Panc1 (cell line): ENCODE results near the gene ZNF716. TPM values are rescaled to one million over a fixed set of nuclear protein-coding genes. Genes with fewer than 3 reads are reported as not detected.

Experiments used
- ATAC-seq: fragments of 200-7000 bp; cut with Tn5 transposase; 2 replicates; pipeline ENCODE4 v1.9.1; 2020; ENCODE audit warnings: mild to moderate bottlenecking, moderate library complexity
- BruUV-seq: library from RNA; stranded (reverse); fragments of 400-500 nt; replicated peaks from 2 replicates; lab custom pipeline; 2021; lab: Mats Ljungman, UMichigan
- CTCF ChIA-PET: fragments of 300-600 bp; sonication (Branson Sonifier 250); formaldehyde crosslinking; loops from one replicate; lab custom pipeline; 2022; ENCODE audit warnings: antibody characterized with exemption; lab: Charles Lee
- POLR2A ChIA-PET: fragments of 300-600 bp; sonication (Branson Sonifier 250); formaldehyde crosslinking; loops from one replicate; lab custom pipeline; 2022; ENCODE audit warnings: antibody characterized with exemption; lab: Charles Lee
- DNase-seq: peaks from one replicate; pipeline ENCODE4 v3.0.0-alpha.2; 2010; ENCODE audit warnings: low read depth, low spot score
- H3K27ac ChIP-seq: 2 replicates; pipeline ENCODE4 v1.5.1; 2011; ENCODE audit warnings: mild to moderate bottlenecking, low read length, inconsistent platforms
- H3K27me3 ChIP-seq: fragments of 200-500 bp; sonication (Bioruptor generic); 2 replicates; pipeline ENCODE4 v1.6.0; 2014; ENCODE audit warnings: low read length, inconsistent platforms; ENCODE audit not compliant: control insufficient read depth, insufficient read depth
- H3K36me3 ChIP-seq: fragments of 200-500 bp; sonication (Bioruptor generic); 2 replicates; pipeline ENCODE4 v1.5.1; 2014; ENCODE audit warnings: inconsistent platforms, mild to moderate bottlenecking, low read length, moderate library complexity; ENCODE audit not compliant: control insufficient read depth, insufficient read depth
- H3K4me1 ChIP-seq: 2 replicates; pipeline ENCODE4 v1.5.1; 2011; ENCODE audit warnings: inconsistent platforms, mild to moderate bottlenecking, low read length, moderate library complexity; ENCODE audit not compliant: control insufficient read depth, insufficient read depth
- H3K4me3 ChIP-seq, 2 experiments: 2 replicates each; pipeline ENCODE4 v1.5.1; 2011 to 2012; ENCODE audit warnings: low read depth in 2 of 2, low read length in 2 of 2, mild to moderate bottlenecking in 2 of 2, inconsistent platforms in 1 of 2, moderate library complexity in 1 of 2
- H3K9me3 ChIP-seq: fragments of 200-500 bp; sonication (Bioruptor generic); 2 replicates; pipeline ENCODE4 v1.5.1; 2014; ENCODE audit warnings: low read depth, mild to moderate bottlenecking, inconsistent platforms, low read length, moderate library complexity; ENCODE audit not compliant: control insufficient read depth, insufficient read depth
- CTCF ChIP-seq: fragments of 450-650 bp; IDR thresholded peaks from 2 replicates; pipeline ENCODE4 v1.5.1; 2017; ENCODE audit warnings: mild to moderate bottlenecking
- POLR2AphosphoS5 ChIP-seq: IDR thresholded peaks from 2 replicates; pipeline ENCODE4 v1.6.1; 2012; ENCODE audit warnings: mild to moderate bottlenecking, low read depth, low read length, moderate library complexity
- REST ChIP-seq, 2 experiments: IDR thresholded peaks; 2 replicates each; pipeline ENCODE4 v1.6.1; 2011 to 2012; ENCODE audit warnings: low read depth in 2 of 2, control low read depth in 1 of 2, low read length in 1 of 2, mild to moderate bottlenecking in 1 of 2, moderate library complexity in 1 of 2; ENCODE audit not compliant: insufficient read depth in 1 of 2
- SIN3A ChIP-seq: IDR thresholded peaks from 2 replicates; pipeline ENCODE4 v1.6.1; 2012; ENCODE audit warnings: low read depth, mild to moderate bottlenecking, low read length, moderate library complexity, borderline replicate concordance; ENCODE audit not compliant: insufficient read depth
- TCF7L2 ChIP-seq: IDR thresholded peaks from 2 replicates; pipeline ENCODE4 v1.6.1; 2011; ENCODE audit warnings: mild to moderate bottlenecking, low read depth, low read length, inconsistent platforms
- in situ Hi-C: cut with HindIII; loops from 2 replicates; pipeline ENCODE4 v1.10.0; 2016; ENCODE audit warnings: low sequenced_read_pairs, low pct_unique_long_range_greater_than_20kb
- intact Hi-C: fragments of 100-400 bp; cut with micrococcal nuclease; formaldehyde crosslinking; loops from one replicate; pipeline ENCODE4 v1.10.0; 2022; ENCODE audit not compliant: unreplicated experiment
- microRNA-seq: library from miRNA; unstranded; fragments of <30 nt; microRNA quantifications from one replicate; pipeline ENCODE4 v1.1.0, GENCODE V29; 2020; ENCODE audit not compliant: unreplicated experiment
- total RNA-seq: library from RNA; stranded (reverse); gene quantifications from one replicate; pipeline ENCODE4 v1.2.1, GENCODE V29; 2021; ENCODE audit not compliant: unreplicated experiment

Gene ZNF716
- total RNA-seq, 1 experiment from 2014 or later: 0.36 TPM

GRCh38 chr7:57505176-57505575, 55.2 kb downstream of the ZNF716 start:
- H3K4me3 ChIP-seq: no peak overlapping the region
- ChIA-PET CTCF (no interaction called here), POLR2A (no interaction called here)
- TF ChIP-seq CTCF: no peak
- no peak for TF ChIP-seq SIN3A
- no peak for TF ChIP-seq TCF7L2
- no peak for TF ChIP-seq REST (IDR thresholded peaks at IDR 0.05; ENCODE audit: insufficient read depth in 1 of 2, low read depth in 2 of 2, low read length in 1 of 2)
- no peak for TF ChIP-seq POLR2AphosphoS5
- no TSS peak for BruUV-seq
- no peak overlapping the region for H3K27ac ChIP-seq
- peaks cover 4% of the 10 kb centered on the region; the same call in 1 of the 2 replicates for H3K9me3 ChIP-seq
- no peaks in the 10 kb centered on the region for H3K36me3 ChIP-seq
- H3K4me1 ChIP-seq: no peaks in the 10 kb centered on the region
- intact Hi-C loops (no loop called here), in situ Hi-C loops (no loop called here)
- ATAC-seq (no peak), DNase-seq (no peak)
- no peaks in the 10 kb centered on the region for H3K27me3 ChIP-seq

Small RNA genes lying within 50 kb of the gene (microRNA-seq; reads per million reads assigned to microRNA genes)
- gene MIR3147: not detected
